ENCODE data around the gene PDE4D.

PDE4D gene

GRCh38 chr5:58940446-58940845, 953.1 kb downstream of the PDE4D start:
- Histone ChIP-seq H4K20me1 (no peaks in the 10 kb centered on the region), H3K36me3 (no peaks in the 10 kb centered on the region), H3K4me1 (no peaks in the 10 kb centered on the region), H3K27me3 (no peaks in the 10 kb centered on the region), H3K4me3 (no peak overlapping the region), H3K9me3 (peaks cover 8% of the 10 kb centered on the region; the same call in 1 of the 2 replicates), H3K9ac (no peak overlapping the region), H3K4me2 (no peak overlapping the region), H3K27ac (no peak overlapping the region)
- TF ChIP-seq Cebpa-rat (IDR thresholded peaks at IDR 0.05) = no peak

GRCh38 chr5:58939664-58940063, 953.9 kb downstream of the PDE4D start:
- TF ChIP-seq Cebpa-rat (IDR thresholded peaks at IDR 0.05) = no peak

GRCh38 chr5:58938563-58939424, 954.7 kb downstream of the PDE4D start:
- H3K4me1 ChIP-seq = no peaks in the 10 kb centered on the region
- no peak overlapping the region for H3K27ac ChIP-seq
- TF ChIP-seq Cebpa-rat (IDR thresholded peaks at IDR 0.05) = no peak
- no peak overlapping the region for H3K9ac ChIP-seq
- H3K36me3 ChIP-seq = no peaks in the 10 kb centered on the region
- H3K27me3 ChIP-seq = no peaks in the 10 kb centered on the region
- H3K9me3 ChIP-seq = peaks cover 8% of the 10 kb centered on the region; the same call in 1 of the 2 replicates
- no peak overlapping the region for H3K4me2 ChIP-seq
- no peak overlapping the region for H3K4me3 ChIP-seq
- H4K20me1 ChIP-seq = no peaks in the 10 kb centered on the region

More at GRCh38 chr5:58939664-58940063, 953.9 kb downstream of the PDE4D start:
- Histone ChIP-seq H3K4me1 (no peaks in the 10 kb centered on the region), H4K20me1 (no peaks in the 10 kb centered on the region), H3K9ac (no peak overlapping the region), H3K27me3 (no peaks in the 10 kb centered on the region), H3K4me3 (no peak overlapping the region), H3K9me3 (peaks cover 8% of the 10 kb centered on the region; the same call in 1 of the 2 replicates), H3K36me3 (no peaks in the 10 kb centered on the region), H3K27ac (no peak overlapping the region), H3K4me2 (no peak overlapping the region)

GRCh38 chr5:58937031-58937681, 956.4 kb downstream of the PDE4D start:
- no peak overlapping the region for H3K27ac ChIP-seq
- H3K36me3 ChIP-seq = no peaks in the 10 kb centered on the region
- no peak overlapping the region for H3K9ac ChIP-seq

GRCh38 chr5:58934629-58935097, 958.9 kb downstream of the PDE4D start:
- H3K27ac ChIP-seq = no peak overlapping the region
- H3K4me3 ChIP-seq = no peak overlapping the region
- no peak for TF ChIP-seq Cebpa-rat (IDR thresholded peaks at IDR 0.05)
- no peak overlapping the region for H3K4me2 ChIP-seq
- no peaks in the 10 kb centered on the region for H3K36me3 ChIP-seq
- H3K9me3 ChIP-seq = no peaks in the 10 kb centered on the region
- no peak overlapping the region for H3K9ac ChIP-seq
- no peaks in the 10 kb centered on the region for H4K20me1 ChIP-seq
- no peaks in the 10 kb centered on the region for H3K27me3 ChIP-seq
- no peaks in the 10 kb centered on the region for H3K4me1 ChIP-seq

More at GRCh38 chr5:58937031-58937681, 956.4 kb downstream of the PDE4D start:
- no peaks in the 10 kb centered on the region for H3K4me1 ChIP-seq
- H4K20me1 ChIP-seq = no peaks in the 10 kb centered on the region
- no peaks in the 10 kb centered on the region for H3K27me3 ChIP-seq
- no peak overlapping the region for H3K4me2 ChIP-seq
- H3K4me3 ChIP-seq = no peak overlapping the region
- no peak for TF ChIP-seq Cebpa-rat (IDR thresholded peaks at IDR 0.05)
- H3K9me3 ChIP-seq = no peaks in the 10 kb centered on the region

GRCh38 chr5:58933891-58934628, 959.5 kb downstream of the PDE4D start:
- H3K4me3 ChIP-seq = no peak overlapping the region
- no peaks in the 10 kb centered on the region for H3K4me1 ChIP-seq
- H3K36me3 ChIP-seq = no peaks in the 10 kb centered on the region
- no peak overlapping the region for H3K4me2 ChIP-seq
- H3K27ac ChIP-seq = no peak overlapping the region
- H3K27me3 ChIP-seq = no peaks in the 10 kb centered on the region
- H4K20me1 ChIP-seq = no peaks in the 10 kb centered on the region
- H3K9ac ChIP-seq = no peak overlapping the region
- H3K9me3 ChIP-seq = no peaks in the 10 kb centered on the region
- no peak for TF ChIP-seq Cebpa-rat (IDR thresholded peaks at IDR 0.05)

GRCh38 chr5:58932057-58932612, 961.4 kb downstream of the PDE4D start:
- no peaks in the 10 kb centered on the region for H4K20me1 ChIP-seq
- no peaks in the 10 kb centered on the region for H3K36me3 ChIP-seq
- TF ChIP-seq Cebpa-rat (IDR thresholded peaks at IDR 0.05) = no peak

GRCh38 chr5:58930520-58930919, 963.0 kb downstream of the PDE4D start:
- H3K9ac ChIP-seq = no peak overlapping the region
- no peaks in the 10 kb centered on the region for H4K20me1 ChIP-seq
- no peaks in the 10 kb centered on the region for H3K27me3 ChIP-seq
- no peak overlapping the region for H3K4me3 ChIP-seq
- H3K4me1 ChIP-seq = no peaks in the 10 kb centered on the region
- no peaks in the 10 kb centered on the region for H3K9me3 ChIP-seq
- no peak overlapping the region for H3K4me2 ChIP-seq
- no peaks in the 10 kb centered on the region for H3K36me3 ChIP-seq
- TF ChIP-seq Cebpa-rat (IDR thresholded peaks at IDR 0.05) = no peak
- no peak overlapping the region for H3K27ac ChIP-seq

More at GRCh38 chr5:58932057-58932612, 961.4 kb downstream of the PDE4D start:
- Histone ChIP-seq H3K9me3 (no peaks in the 10 kb centered on the region), H3K27me3 (no peaks in the 10 kb centered on the region), H3K4me2 (no peak overlapping the region), H3K27ac (no peak overlapping the region), H3K4me1 (no peaks in the 10 kb centered on the region), H3K4me3 (no peak overlapping the region), H3K9ac (no peak overlapping the region)

GRCh38 chr5:58929726-58930125, 963.8 kb downstream of the PDE4D start:
- H3K4me2 ChIP-seq = no peak overlapping the region
- H3K4me3 ChIP-seq = no peak overlapping the region
- H3K36me3 ChIP-seq = no peaks in the 10 kb centered on the region
- H3K27me3 ChIP-seq = no peaks in the 10 kb centered on the region
- TF ChIP-seq Cebpa-rat (IDR thresholded peaks at IDR 0.05) = no peak
- no peak overlapping the region for H3K27ac ChIP-seq
- H3K4me1 ChIP-seq = no peaks in the 10 kb centered on the region
- no peaks in the 10 kb centered on the region for H3K9me3 ChIP-seq
- H4K20me1 ChIP-seq = no peaks in the 10 kb centered on the region
- H3K9ac ChIP-seq = no peak overlapping the region
